OCI-LY3 (cell line): ENCODE measurements around the gene CNIH3.
"Not testable (repeated sequence)": the region's sequence is repeated elsewhere in the genome, so short reads cannot be mapped to it uniquely, and the experiment has no call there.

Source experiments
- H2AFZ ChIP-seq: fragments of 200-600, 300-600 bp; shearing (Covaris generic); 2 replicates; pipeline ENCODE4 v1.6.0; 2014; ENCODE audit warnings: antibody characterized with exemption, low read depth, low read length
- H3K27ac ChIP-seq: fragments of 200-600, 300-600 bp; sonication (generic); 2 replicates; pipeline ENCODE4 v1.5.1; 2014; ENCODE audit warnings: mild to moderate bottlenecking, low read length, moderate library complexity, mixed read lengths
- H3K27me3 ChIP-seq: fragments of 200-600, 300-600 bp; sonication (generic); 2 replicates; pipeline ENCODE4 v1.6.1; 2014; ENCODE audit warnings: low read depth, low read length, mixed read lengths
- H3K36me3 ChIP-seq: fragments of 200-600, 300-600 bp; sonication (generic); replicated peaks from 2 replicates; pipeline ENCODE3; 2014; ENCODE audit warnings: low read depth, low read length, mixed read lengths
- H3K4me1 ChIP-seq: fragments of 300-600, 200-600 bp; sonication (generic); 2 replicates; pipeline ENCODE4 v1.6.1; 2014; ENCODE audit warnings: low read length, mixed read lengths
- H3K4me2 ChIP-seq: fragments of 200-600, 300-600 bp; sonication (generic); 2 replicates; pipeline ENCODE4 v1.6.1; 2014; ENCODE audit warnings: low read length, mixed read lengths
- H3K4me3 ChIP-seq: fragments of 300-600, 200-600 bp; sonication (generic); 2 replicates; pipeline ENCODE4 v1.5.1; 2014; ENCODE audit warnings: antibody characterized with exemption, mild to moderate bottlenecking, low read length, moderate library complexity
- H3K79me2 ChIP-seq: fragments of 300-600, 200-600 bp; shearing (Covaris generic); 2 replicates; pipeline ENCODE4 v1.6.1; 2014; ENCODE audit warnings: mild to moderate bottlenecking, low read length, mixed read lengths
- H3K9ac ChIP-seq: fragments of 300-600, 200-600 bp; shearing (Covaris generic); 2 replicates; pipeline ENCODE4 v1.6.0; 2014; ENCODE audit warnings: mild to moderate bottlenecking, low read length, moderate library complexity
- H3K9me3 ChIP-seq: fragments of 200-600, 300-600 bp; shearing (Covaris generic); 2 replicates; pipeline ENCODE4 v1.6.1; 2014; ENCODE audit warnings: low read length, mixed read lengths; ENCODE audit not compliant: insufficient read depth
- H4K20me1 ChIP-seq: fragments of 200-600, 300-600 bp; sonication (generic); 2 replicates; pipeline ENCODE4 v1.6.1; 2016; ENCODE audit warnings: low read length, mixed read lengths; ENCODE audit not compliant: insufficient read depth
- CTCF ChIP-seq: fragments of 200-600, 300-600 bp; sonication (generic); IDR thresholded peaks from 2 replicates; pipeline ENCODE4 v1.5.1; 2014; ENCODE audit warnings: antibody characterized with exemption, low read length, low read depth
- EZH2phosphoT487 ChIP-seq: fragments of 200-600 bp; shearing (Covaris generic); IDR thresholded peaks from 2 replicates; pipeline ENCODE4 v1.6.1; 2018; ENCODE audit warnings: antibody characterized with exemption, mixed run types, low read depth

CNIH3 gene

GRCh38 chr1:224615861-224616755 is at the start of gene CNIH3:
CNIH3 (plus strand) TSS chr1:224616317; CDS start chr1:224617175, 858 bp downstream.
- Histone ChIP-seq H2AFZ (no peak within 1 kb of the TSS), H3K9ac (no peak within 1 kb of the TSS), H3K27ac (no peak within 1 kb of the TSS), H3K27me3 (peaks cover 10% of the 10 kb centered on the region; the same call in 1 of the 2 replicates), H3K9me3 (no peaks in the 10 kb centered on the region), H3K36me3 (no peaks in the 10 kb centered on the region), H4K20me1 (no peaks in the 10 kb centered on the region), H3K4me1 (no peaks in the 10 kb centered on the region), H3K79me2 (no peaks in the 10 kb centered on the region), H3K4me2 (no peak within 1 kb of the TSS), H3K4me3 (no peak within 1 kb of the TSS)
- TF ChIP-seq EZH2phosphoT487 (no peak), CTCF (no peak)

- H3K36me3 ChIP-seq, H3K27me3 ChIP-seq, H3K27ac ChIP-seq, H3K4me1 ChIP-seq, H3K9me3 ChIP-seq, H2AFZ ChIP-seq, H3K4me2 ChIP-seq, H3K4me3 ChIP-seq, H3K9ac ChIP-seq, H4K20me1 ChIP-seq, H3K79me2 ChIP-seq: not testable (repeated sequence)
These were observed 49.6 kb upstream of the CNIH3 start for GRCh38 chr1:224566492-224566891.

GRCh38 chr1:224569276-224569675 is 46.8 kb upstream of the CNIH3 start:
- TF ChIP-seq EZH2phosphoT487 = no peak
- TF ChIP-seq CTCF = no peak
- H3K79me2 ChIP-seq = no peaks in the 10 kb centered on the region
- H3K4me2 ChIP-seq = no peak overlapping the region
- H2AFZ ChIP-seq = no peak overlapping the region
- no peaks in the 10 kb centered on the region for H3K36me3 ChIP-seq
- H3K27ac ChIP-seq = no peak overlapping the region
- no peak overlapping the region for H3K4me3 ChIP-seq
- H4K20me1 ChIP-seq = no peaks in the 10 kb centered on the region
- H3K9me3 ChIP-seq = no peaks in the 10 kb centered on the region
- H3K9ac ChIP-seq = no peak overlapping the region
- no peaks in the 10 kb centered on the region for H3K27me3 ChIP-seq
- no peaks in the 10 kb centered on the region for H3K4me1 ChIP-seq

- not testable (repeated sequence) for H3K27ac ChIP-seq, H4K20me1 ChIP-seq, H3K4me2 ChIP-seq, H3K4me3 ChIP-seq, H2AFZ ChIP-seq, H3K9ac ChIP-seq, H3K4me1 ChIP-seq, H3K27me3 ChIP-seq, H3K36me3 ChIP-seq, H3K79me2 ChIP-seq, H3K9me3 ChIP-seq
These were observed 44.1 kb upstream of the CNIH3 start for GRCh38 chr1:224571975-224572374.

GRCh38 chr1:224579526-224579925 is 36.6 kb upstream of the CNIH3 start:
- H2AFZ ChIP-seq = no peak overlapping the region
- no peak overlapping the region for H3K9ac ChIP-seq
- no peaks in the 10 kb centered on the region for H3K79me2 ChIP-seq
- H3K4me3 ChIP-seq = no peak overlapping the region
- no peak overlapping the region for H3K4me2 ChIP-seq
- no peak for TF ChIP-seq CTCF
- no peak for TF ChIP-seq EZH2phosphoT487
- H3K27me3 ChIP-seq = peaks cover 11% of the 10 kb centered on the region; the same call in 1 of the 2 replicates
- no peaks in the 10 kb centered on the region for H3K4me1 ChIP-seq
- H3K9me3 ChIP-seq = no peaks in the 10 kb centered on the region
- H3K36me3 ChIP-seq = no peaks in the 10 kb centered on the region
- no peak overlapping the region for H3K27ac ChIP-seq
- H4K20me1 ChIP-seq = no peaks in the 10 kb centered on the region
